ENCODE results near the gene STK39.

The STK39 gene

DNA sequence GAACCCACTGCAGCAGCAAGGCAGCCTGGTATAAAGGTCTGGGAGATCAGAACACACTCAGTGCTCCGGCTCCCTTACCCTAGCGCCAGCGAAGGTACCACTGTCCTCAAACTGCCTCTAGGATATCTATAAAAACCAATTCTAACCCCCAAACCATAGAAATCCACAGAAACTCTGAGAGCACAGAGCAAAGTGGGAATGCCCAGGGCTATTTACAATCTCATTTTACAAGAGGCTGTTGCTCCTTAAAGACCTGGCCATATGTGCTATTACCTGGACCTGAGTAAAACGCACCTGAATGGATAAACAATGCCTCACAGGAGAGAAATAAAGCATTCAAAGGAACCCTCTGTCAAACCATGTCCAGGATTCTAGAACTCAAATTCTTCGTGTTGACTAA, 4.3 kb downstream of the STK39 start:
- DNase-seq (ENCODE audit: low spot score): no peak

GRCh38 chr2:168241746-168242145, 5.6 kb downstream of the STK39 start:
- no peak for DNase-seq (ENCODE audit: low spot score)

GRCh38 chr2:168241208-168241607, 6.2 kb downstream of the STK39 start:
- DNase-seq (ENCODE audit: low spot score): no peak

DNA sequence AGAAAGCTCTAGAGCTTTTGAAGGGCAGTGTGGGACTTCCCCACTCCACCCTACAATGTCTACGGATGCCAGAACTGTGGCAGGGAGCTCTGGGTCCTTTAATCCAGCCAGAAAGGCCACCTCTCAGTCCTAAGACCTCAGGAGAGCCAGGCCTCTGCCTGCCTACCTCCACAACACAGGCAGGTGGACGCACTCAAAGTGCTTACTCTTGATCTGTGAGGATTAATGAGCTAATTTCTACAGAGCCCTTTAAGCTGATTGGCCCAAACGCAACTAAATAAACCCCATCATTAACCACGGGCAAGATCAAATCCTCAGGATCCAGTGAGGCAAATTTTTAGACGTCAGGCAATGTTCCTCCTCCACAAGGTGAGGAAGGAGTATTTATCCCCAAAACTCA, 8.1 kb downstream of the STK39 start:
- no peak for DNase-seq (ENCODE audit: low spot score)

GRCh38 chr2:168237741-168238140, 9.7 kb downstream of the STK39 start:
- DNase-seq (ENCODE audit: low spot score): no peak

- DNase-seq (ENCODE audit: low spot score): no peak
Observed at GRCh38 chr2:168234407-168235085, 12.8 kb downstream of the STK39 start.

- no peak for DNase-seq (ENCODE audit: low spot score)
Observed at GRCh38 chr2:168233726-168234406, 13.5 kb downstream of the STK39 start.

DNA sequence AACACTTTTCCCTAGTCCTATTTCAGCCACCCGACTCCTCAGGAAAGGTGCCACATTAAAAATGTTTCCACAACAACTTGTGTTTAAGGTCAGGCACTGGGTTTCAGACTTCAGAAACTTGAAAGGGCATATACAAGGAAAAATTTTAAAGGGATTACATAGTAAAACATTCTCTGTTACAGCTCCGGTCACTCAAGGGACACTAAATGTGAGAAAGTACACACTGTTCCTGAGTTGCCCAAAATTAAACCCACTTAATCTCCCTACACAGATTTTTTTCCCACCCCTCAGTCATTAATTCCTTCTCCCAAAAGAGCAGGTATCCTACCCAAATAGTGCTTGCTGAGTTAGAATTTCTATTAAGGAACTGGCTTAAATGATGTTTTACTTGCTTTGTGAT, 14.2 kb downstream of the STK39 start:
- DNase-seq (ENCODE audit: low spot score): no peak

DNA sequence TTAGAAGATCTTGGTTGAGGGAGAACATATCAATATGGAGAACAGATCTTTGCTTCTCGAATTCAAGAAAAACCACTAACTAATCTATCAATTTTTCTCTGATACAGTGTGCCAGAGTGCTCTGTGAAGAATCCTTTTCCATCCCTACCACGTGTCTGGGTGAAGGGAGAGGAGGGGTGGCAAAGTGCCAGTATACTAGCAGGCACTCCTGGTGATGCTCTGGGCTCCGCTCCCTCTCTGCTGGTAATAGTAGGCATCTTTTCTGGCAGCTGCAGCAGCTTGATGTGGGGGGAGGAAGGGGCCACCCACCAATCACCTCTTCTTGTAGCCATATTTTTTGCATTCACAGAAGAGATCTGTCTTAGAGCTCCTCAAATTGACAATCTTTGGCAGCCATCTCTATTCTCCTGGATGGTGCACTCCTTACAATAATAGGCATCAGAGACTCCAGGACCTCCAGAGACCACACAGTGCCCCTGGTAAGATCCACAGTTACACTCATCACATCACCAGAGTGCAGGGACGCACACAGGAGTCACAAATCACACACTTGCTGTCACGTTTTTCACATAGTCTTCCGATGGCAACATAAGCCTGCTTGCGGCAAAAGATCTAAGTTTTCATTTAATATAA, 15.7 kb downstream of the STK39 start:
- DNase-seq (ENCODE audit: low spot score): no peak

- no peak for DNase-seq (ENCODE audit: low spot score)
Observed at GRCh38 chr2:168230389-168230788, 17.0 kb downstream of the STK39 start.

- DNase-seq (ENCODE audit: low spot score): no peak
Observed at GRCh38 chr2:168224346-168224745, 23.0 kb downstream of the STK39 start.

- DNase-seq (ENCODE audit: low spot score): no peak
Observed at GRCh38 chr2:168222088-168222487, 25.3 kb downstream of the STK39 start.

DNA sequence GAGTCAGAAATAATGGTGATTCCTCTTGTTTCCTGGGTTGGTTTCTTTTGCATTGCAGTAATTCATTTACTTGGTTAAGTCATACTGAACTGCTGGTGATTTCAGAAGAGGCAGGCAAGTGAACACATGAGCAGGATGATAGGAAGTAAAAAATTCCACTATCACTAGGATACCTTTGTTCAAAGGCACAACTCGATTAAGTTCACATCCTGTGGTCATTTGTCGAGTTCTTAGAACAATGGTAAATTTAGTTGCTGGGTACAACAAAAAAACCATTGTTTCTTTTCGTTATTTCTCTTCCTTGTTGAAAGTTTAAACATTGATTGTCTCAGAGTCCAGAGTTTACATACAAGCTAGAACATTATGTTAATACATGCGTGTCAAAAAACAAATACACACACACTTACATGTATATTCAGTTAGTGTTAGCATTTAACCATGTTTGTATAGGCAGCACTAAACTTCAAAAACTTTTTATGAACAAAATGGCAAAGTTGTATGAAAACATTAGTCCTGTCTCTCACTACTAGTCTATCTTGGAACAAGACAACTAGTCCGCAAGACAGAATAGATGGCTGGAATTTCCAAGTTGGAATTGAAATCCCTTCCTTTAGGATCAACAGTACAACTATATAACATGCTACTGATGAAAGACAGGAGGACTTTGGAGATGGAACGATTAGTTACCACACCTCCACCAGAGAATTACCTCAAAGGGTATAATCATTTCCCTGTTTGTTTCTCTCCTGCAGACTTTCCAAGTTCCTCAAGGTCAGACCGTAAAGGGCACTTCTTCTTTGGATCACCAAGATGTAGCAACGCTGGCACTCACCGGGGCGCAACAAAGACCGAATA, 26.2 kb downstream of the STK39 start:
- no peak for DNase-seq (ENCODE audit: low spot score)

GRCh38 chr2:168217920-168218319, 29.5 kb downstream of the STK39 start:
- no peak for DNase-seq (ENCODE audit: low spot score)

GRCh38 chr2:168216351-168217005, 30.9 kb downstream of the STK39 start:
- DNase-seq (ENCODE audit: low spot score): no peak

DNA sequence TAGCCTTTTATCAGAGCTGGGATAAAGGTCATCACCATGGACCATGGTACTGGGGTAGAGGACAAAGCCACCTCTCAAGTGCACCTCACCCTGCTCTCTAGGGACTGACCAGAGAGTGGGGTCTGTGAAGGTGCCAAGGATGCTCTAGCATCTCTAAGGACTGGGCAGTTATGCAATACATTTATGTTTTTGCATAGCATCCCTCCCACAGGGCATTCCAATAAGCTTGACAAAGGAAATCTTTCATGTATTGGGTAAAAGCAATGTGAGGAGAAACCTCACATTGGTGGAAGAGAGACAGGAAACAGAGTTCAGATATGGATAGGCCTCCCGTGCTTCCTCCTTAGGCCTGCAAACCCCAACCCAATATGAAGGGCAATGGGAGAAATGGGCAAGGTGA, 31.6 kb downstream of the STK39 start:
- no peak for DNase-seq (ENCODE audit: low spot score)

DNA sequence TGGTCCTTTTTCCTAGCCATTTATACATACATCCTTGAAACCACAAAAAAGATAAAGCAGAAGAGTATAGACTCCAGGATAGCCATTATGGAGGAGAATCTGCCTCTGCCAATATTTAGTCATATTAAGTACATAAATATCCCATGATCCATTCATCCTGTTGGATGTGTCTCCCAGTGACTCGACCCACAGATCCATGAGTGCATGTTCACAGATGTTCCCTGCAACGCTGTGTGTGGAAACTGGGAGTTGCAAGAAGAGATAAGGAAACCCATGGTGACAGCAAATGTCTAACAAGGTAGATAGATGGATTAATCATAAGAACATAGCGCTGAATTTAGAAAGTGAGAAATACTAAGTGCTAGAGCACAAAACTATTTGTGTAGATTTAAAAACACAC, 34.5 kb downstream of the STK39 start:
- no peak for DNase-seq (ENCODE audit: low spot score)

GRCh38 chr2:168212167-168212566, 35.2 kb downstream of the STK39 start:
- no peak for DNase-seq (ENCODE audit: low spot score)

DNA sequence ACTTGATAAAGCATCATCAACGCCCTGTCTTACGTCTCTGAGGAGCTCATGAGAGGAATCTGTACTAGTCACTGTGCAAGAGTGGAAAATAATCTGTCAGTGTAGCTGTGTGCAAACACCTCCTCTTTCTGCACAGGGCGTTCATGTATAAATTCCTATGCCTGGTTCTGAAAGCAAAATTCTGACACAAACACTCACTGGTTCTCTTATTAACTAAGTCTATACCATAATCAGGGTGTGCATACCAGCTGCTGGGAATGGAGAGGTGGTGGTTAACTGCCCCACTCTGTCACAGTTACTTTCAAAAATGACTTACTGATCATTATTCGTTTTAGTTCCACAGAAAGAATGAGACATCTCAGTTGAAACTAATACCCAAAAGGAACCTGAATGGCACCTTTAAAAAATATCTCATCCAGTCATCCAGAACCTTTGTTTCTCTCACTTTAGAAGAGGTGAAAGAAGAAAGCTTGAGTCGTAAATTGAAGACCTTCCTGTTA, 35.7 kb downstream of the STK39 start:
- DNase-seq (ENCODE audit: low spot score): no peak

- no peak for DNase-seq (ENCODE audit: low spot score)
Observed at GRCh38 chr2:168210895-168211570, 36.4 kb downstream of the STK39 start.

GRCh38 chr2:168210216-168210894, 37.0 kb downstream of the STK39 start:
- DNase-seq (ENCODE audit: low spot score): no peak
